Adrenal gland (tissue), 5 donors: Measurements from ENCODE around the gene NIP7.

Experiments used
- CTCF ChIP-seq, 6 experiments: fragments of 450-650 bp in 4 of 6; fragments of 200-600 bp in 2 of 6; sonication (generic) in 1 of 6; IDR thresholded peaks; 1 replicate in 5 of 6; 2 replicates in 1 of 6; pipeline versions ENCODE4 v1.5.1 to v1.8.0; 2016 to 2021; ENCODE audit warnings: antibody characterized with exemption in 6 of 6, mild to moderate bottlenecking in 2 of 6, moderate library complexity in 1 of 6
- POLR2A ChIP-seq, 2 donors: fragments of 450-650 bp; IDR thresholded peaks; one replicate each; pipeline ENCODE4 v1.6.1; 2017; ENCODE audit warnings: antibody characterized with exemption in 2 of 2, mild to moderate bottlenecking in 2 of 2, moderate library complexity in 1 of 2
- donor health status: DM: no; HTN: no; CAD: no.

GRCh38 chr16:69338557-69339288 is 849 bp upstream of the NIP7 start:
- TF ChIP-seq CTCF (IDR thresholded peaks at IDR 0.05): no peak
- no peak for TF ChIP-seq POLR2A (IDR thresholded peaks at IDR 0.05)
